ENCODE data around the gene RUNX2.

The RUNX2 gene

DNA sequence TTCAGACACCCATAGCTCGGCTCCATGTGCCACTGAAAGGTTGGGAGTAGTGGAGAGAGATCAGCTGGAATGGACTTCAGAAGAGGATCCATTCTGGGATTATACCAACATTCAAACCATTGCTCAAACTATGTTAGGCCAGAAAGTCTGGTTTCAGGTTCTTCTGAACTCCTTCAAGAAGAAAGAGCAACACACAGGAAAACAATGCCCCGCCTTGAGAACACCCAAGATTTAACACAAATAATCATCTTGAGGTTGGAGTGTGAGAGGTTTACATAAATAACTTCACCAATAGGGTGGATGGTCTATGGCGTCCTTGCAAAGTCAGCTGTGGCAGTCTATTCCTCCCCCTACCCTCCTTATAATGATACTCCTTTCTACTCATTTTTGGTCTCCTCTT lies 261.2 kb downstream of the RUNX2 start:
- DNase-seq (ENCODE audit: low read depth): no peak

- DNase-seq (ENCODE audit: low read depth): no peak
Observed at GRCh38 chr6:45590226-45590625, 262.1 kb downstream of the RUNX2 start.

DNA sequence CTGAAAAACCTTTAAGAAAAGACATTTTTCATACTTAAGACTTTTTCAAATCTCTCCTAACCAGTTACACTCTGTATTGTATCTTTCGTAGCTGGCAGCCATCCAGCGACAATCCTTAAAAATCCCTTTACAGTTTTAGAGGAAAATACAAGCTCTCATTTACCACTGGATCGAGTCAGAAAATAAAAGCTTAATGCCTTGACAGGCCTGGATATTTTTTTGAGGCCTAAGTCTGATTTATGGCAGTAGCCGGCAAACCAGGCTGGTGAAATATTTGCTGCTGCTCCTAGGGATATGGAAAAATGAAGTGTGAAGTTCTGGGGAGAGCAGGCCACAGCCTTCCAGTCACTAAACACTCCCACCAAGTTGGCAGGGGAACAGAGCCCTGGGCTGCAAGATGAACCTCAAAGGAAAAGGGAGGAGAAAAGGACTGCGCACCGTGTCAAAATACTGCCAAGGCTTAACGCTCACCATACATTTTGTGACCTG lies 262.6 kb downstream of the RUNX2 start:
- no peak for DNase-seq (ENCODE audit: low read depth)

- DNase-seq (ENCODE audit: low read depth): no peak
Observed at GRCh38 chr6:45591306-45591705, 263.2 kb downstream of the RUNX2 start.

DNA sequence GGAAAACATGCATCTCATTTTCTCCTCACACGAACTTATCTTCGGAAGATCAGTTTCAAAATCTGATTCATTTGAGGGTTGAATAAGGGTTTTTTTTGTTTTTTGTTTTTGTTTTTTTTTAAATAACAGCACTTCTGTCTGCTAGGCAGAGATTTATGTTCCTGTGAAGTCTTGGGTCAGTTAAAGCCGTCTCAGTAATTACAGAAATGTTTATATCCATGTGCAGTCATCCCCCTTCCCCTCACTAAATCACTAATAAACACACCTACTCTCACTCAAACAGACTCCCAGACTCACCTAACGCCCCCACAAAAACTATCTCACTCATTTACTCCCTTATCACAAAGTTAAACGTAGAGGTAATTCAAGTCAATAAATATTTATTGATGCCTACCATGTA lies 263.8 kb downstream of the RUNX2 start:
- no peak for DNase-seq (ENCODE audit: low read depth)

GRCh38 chr6:45592991-45593390 lies 264.9 kb downstream of the RUNX2 start:
- no peak for DNase-seq (ENCODE audit: low read depth)

- DNase-seq (ENCODE audit: low read depth): no peak
Observed at GRCh38 chr6:45595010-45595851, 267.1 kb downstream of the RUNX2 start.

- no peak for DNase-seq (ENCODE audit: low read depth)
Observed at GRCh38 chr6:45597424-45597823, 269.3 kb downstream of the RUNX2 start.

GRCh38 chr6:45599053-45599452 lies 270.9 kb downstream of the RUNX2 start:
- no peak for DNase-seq (ENCODE audit: low read depth)

DNA sequence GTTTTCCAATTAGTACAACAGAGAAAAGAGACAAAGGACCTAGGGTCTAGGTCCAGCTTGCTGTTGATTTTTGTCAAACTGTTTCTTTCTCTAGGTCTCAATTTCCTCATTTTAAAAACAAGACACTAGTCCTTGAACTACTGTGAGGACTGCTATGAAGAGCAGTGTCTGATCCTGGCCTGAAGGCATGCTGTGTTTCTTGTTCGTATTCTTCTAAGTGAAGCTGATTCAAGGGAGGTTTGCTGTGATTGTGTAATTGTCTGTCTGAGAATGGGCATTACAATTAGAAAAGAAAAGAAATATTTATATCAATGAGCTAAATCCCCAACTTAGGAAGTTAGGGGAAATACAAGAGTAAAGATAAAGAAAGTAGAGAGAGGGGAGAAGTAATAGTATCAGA lies 277.8 kb downstream of the RUNX2 start:
- DNase-seq (ENCODE audit: low read depth): no peak

DNA sequence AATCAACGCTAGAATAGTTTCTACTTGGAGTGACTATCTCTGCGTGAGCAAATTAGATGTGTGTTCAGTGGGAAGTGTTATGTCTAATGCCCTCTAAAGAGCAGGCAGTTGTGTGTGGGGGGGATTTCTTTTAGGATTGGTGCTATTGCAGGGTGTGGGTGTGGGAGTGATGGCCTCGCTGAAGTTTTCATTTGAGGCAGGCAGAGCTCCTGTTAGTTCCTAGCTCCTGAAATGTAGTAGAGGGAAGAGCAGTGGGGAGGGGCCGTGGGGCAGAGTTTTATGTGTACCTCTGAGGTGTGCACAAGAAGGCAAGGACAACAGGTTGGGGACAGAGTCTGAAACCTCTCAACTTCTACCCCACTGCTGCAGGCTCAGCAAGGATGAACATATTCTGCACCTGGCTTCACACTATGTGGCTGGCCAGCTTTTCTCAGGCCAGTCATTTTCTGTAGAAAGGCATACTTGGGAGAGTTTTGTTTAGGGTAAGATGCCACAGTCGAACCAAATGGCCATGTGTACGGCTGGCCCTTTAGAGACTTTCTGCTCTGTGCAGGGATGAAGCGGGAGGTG lies 278.8 kb downstream of the RUNX2 start:
- no peak for DNase-seq (ENCODE audit: low read depth)

GRCh38 chr6:45607798-45608197 lies 279.7 kb downstream of the RUNX2 start:
- DNase-seq (ENCODE audit: low read depth): no peak

DNA sequence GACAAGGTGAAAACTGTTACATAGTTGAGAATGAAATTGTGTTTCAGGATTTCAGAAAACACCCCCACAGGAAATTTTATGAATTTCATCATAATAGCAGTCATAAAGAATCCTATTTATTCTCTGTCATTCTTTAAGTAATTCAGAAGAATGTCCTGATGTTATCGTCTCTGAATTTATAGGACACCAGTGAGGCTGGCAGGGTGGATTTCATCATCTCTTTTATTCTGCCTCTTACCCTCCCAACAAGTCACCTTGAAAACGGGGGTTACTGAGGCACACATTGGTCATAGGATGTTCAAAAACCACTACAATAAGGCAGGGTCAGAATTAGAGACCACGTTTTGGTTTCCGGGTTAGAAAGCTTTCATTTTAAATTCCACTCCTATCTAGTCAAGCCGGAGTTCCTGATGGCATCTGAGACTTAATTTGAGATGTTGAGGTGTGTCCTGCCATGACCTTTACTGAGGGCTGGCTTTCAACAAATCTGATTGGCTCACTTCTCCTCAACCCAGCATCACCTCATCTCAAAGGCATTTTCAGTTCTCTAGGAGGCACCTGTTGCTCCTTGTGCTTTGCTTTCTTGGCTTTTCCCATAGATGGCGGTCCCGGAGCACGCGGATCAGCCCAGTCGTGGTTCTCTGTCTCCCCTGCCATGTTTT lies 280.3 kb downstream of the RUNX2 start:
- no peak for DNase-seq (ENCODE audit: low read depth)

DNA sequence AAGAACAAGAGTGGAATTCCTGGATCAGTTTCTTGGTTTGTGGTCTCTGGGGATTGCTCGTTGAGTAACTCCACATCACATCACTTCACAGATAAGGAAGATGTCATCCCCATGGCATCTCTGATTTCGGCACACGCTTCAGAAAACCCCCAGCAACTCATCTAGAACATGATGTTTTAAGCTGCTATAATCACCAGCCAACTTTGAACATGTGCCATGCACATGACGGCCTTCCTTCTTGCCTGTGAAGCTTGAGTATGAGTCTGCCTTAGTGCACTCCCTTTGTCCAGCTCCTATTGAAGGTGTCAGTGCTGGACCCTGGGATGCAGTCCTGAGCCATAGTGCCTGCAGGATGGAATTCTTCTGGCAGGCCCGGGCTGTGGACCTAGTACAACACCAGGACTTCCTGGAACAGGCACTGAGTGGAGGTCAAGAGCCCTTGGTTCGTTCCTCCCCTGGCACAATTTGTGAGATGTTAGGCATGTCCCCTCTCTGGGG lies 281.1 kb downstream of the RUNX2 start:
- DNase-seq (ENCODE audit: low read depth): no peak

DNA sequence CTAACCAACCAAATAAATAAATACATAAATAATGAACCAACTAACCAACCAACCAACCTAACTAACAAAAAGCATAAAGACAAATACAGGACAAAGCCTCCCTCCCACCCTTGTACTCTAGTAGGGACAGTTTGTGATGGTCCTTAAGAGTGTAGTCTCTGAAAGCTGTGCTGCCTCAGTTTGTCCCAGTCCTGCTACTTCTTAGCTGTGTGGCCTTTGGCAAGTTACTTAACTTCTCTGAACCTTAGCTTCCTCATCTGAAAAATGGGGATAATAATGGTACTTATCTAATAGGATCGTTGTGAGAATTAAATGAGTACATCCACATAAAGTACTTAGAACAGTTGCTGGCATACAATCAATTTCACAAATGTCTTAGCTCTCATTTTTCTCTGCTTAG lies 282.2 kb downstream of the RUNX2 start:
- DNase-seq (ENCODE audit: low read depth): no peak

- DNase-seq (ENCODE audit: low read depth): no peak
Observed at GRCh38 chr6:45610832-45611231, 282.7 kb downstream of the RUNX2 start.

DNA sequence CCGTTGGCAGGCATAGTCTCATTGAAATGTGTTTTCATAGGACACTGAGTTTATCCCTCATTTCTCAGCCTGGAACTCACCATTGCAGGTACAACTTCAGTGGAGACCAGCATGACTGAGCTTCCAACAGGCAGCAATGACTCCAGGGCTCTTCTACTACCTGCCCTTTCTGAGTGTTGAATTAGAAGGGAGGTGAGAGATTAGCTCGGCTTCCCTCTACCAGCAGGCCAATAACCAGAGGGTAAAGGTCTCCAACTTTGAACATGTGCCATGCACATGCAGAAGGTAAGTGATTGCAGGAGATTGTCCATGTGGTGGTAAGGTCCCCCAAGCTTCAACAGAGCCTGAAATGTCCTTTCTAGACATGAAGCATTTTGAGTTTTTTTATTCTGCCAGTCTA lies 283.4 kb downstream of the RUNX2 start:
- DNase-seq (ENCODE audit: low read depth): no peak

- DNase-seq (ENCODE audit: low read depth): no peak
Observed at GRCh38 chr6:45613656-45614055, 285.5 kb downstream of the RUNX2 start.

- no peak for DNase-seq (ENCODE audit: low read depth)
Observed at GRCh38 chr6:45614488-45615285, 286.6 kb downstream of the RUNX2 start.

GRCh38 chr6:45616209-45616608 lies 288.1 kb downstream of the RUNX2 start:
- DNase-seq (ENCODE audit: low read depth): no peak

- no peak for DNase-seq (ENCODE audit: low read depth)
Observed at GRCh38 chr6:45617441-45617840, 289.3 kb downstream of the RUNX2 start.

DNA sequence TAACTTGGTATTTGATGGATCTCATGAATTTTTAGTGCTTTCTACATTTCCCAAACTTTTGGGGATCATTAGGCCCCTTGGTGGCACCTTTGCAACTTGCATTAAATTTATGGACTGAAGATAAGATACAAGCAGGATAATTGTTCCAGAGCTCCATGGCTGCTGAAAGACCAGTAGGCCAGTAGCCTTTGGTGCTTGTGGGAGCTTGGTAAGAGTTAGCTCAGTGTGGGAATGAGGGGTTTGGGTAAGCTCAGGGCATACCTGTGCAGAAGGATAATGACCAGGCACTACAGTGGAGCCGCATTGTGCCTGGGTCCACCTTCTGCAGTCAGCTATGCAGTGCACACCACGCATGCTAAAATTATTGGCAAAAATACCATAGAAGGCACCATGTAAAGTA lies 290.1 kb downstream of the RUNX2 start:
- no peak for DNase-seq (ENCODE audit: low read depth)

Data from activated T-cell treated with anti-CD3 and anti-CD28 coated beads for 24 hours (primary cell).